ENCODE measurements around the gene CYP2B6.
"Not testable (repeated sequence)": the region's sequence is repeated elsewhere in the genome, so short reads cannot be mapped to it uniquely, and the experiment has no call there.

Gene CYP2B6

DNA sequence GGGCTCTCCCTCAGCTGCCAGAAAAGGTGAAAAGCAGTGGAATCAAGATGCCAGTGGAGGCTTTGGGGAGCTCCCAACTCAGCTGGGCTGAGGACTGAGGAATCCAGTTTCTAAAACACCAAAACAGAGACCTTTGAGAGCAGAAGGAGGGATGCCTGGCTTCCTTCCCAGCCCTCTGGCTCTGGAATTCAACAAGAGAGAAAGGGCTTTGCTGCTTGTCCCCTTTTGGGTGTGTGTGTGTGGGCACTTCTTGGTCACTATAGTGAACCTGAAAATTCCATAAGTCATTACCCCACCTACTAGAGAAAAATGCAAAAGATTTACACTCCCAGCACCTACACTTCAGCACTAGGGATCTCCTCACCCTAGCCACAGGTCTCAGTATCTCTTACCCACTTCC lies 30.3 kb upstream of the CYP2B6 start:
- no peaks in the 10 kb centered on the region for H3K79me2 ChIP-seq (ENCODE audit: insufficient read depth, low read length)
- no peaks in the 10 kb centered on the region for H3K9me3 ChIP-seq (ENCODE audit: low read length)
- H3K9me2 ChIP-seq (ENCODE audit: low read depth, low read length): no peaks in the 10 kb centered on the region
- H3K36me3 ChIP-seq (ENCODE audit: insufficient read depth, low read length): no peaks in the 10 kb centered on the region
- TF ChIP-seq, protein P1, sequence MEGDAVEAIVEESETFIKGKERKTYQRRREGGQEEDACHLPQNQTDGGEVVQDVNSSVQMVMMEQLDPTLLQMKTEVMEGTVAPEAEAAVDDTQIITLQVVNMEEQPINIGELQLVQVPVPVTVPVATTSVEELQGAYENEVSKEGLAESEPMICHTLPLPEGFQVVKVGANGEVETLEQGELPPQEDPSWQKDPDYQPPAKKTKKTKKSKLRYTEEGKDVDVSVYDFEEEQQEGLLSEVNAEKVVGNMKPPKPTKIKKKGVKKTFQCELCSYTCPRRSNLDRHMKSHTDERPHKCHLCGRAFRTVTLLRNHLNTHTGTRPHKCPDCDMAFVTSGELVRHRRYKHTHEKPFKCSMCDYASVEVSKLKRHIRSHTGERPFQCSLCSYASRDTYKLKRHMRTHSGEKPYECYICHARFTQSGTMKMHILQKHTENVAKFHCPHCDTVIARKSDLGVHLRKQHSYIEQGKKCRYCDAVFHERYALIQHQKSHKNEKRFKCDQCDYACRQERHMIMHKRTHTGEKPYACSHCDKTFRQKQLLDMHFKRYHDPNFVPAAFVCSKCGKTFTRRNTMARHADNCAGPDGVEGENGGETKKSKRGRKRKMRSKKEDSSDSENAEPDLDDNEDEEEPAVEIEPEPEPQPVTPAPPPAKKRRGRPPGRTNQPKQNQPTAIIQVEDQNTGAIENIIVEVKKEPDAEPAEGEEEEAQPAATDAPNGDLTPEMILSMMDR (IDR thresholded peaks at IDR 0.05; ENCODE audit: low read length): no peak
- no peak for TF ChIP-seq EZH2 (IDR thresholded peaks at IDR 0.05; ENCODE audit: borderline replicate concordance, low read length)
- no peak overlapping the region for H3K9ac ChIP-seq (ENCODE audit: low read length)
- no peak overlapping the region for H3K4me3 ChIP-seq (ENCODE audit: low read depth, low read length, poor library complexity, severe bottlenecking)
- no peaks in the 10 kb centered on the region for H3F3A ChIP-seq (ENCODE audit: insufficient read depth, low read length)
- no peaks in the 10 kb centered on the region for H3K4me1 ChIP-seq (ENCODE audit: insufficient read depth, low read length, severe bottlenecking)
- no peak overlapping the region for H3K27ac ChIP-seq (ENCODE audit: low read depth, low read length, poor library complexity, severe bottlenecking)
- H4K20me1 ChIP-seq (ENCODE audit: insufficient read depth, low read length): no peaks in the 10 kb centered on the region
- H3K4me2 ChIP-seq (ENCODE audit: low read length): no peak overlapping the region
- H2AFZ ChIP-seq (ENCODE audit: low read length): no peak overlapping the region
- H3K27me3 ChIP-seq (ENCODE audit: insufficient read depth, low read length): no peaks in the 10 kb centered on the region

DNA sequence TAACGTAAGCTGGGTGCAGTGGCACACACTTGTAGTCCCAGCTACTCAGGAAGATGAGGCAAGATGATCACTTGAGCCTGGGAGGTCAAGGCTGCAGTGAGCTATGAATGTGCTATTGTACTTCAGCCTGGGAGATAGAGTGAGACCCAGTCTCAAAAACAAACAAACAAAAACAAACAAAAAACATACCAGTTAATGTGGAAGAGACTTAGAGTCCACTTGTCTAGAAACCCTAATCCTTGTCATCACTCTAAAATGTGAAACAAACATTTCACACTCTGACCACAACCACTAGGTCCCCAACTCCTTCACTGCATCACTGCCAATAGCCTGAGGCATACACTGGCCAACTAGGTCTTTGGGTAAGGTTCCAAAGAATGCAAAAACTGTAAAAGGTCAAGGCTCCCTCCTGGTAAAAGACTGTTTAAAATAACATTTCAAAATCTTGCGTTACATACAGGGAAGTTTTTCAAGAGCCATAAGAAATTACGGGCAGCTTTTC lies 28.6 kb upstream of the CYP2B6 start:
- Histone ChIP-seq H3K4me3 (ENCODE audit: low read depth, low read length, poor library complexity, severe bottlenecking) (no peak overlapping the region), H4K20me1 (ENCODE audit: insufficient read depth, low read length) (no peaks in the 10 kb centered on the region), H3K4me1 (ENCODE audit: insufficient read depth, low read length, severe bottlenecking) (no peaks in the 10 kb centered on the region), H3K36me3 (ENCODE audit: insufficient read depth, low read length) (no peaks in the 10 kb centered on the region), H3K9me3 (ENCODE audit: low read length) (no peaks in the 10 kb centered on the region), H2AFZ (ENCODE audit: low read length) (no peak overlapping the region), H3K4me2 (ENCODE audit: low read length) (no peak overlapping the region), H3K9me2 (ENCODE audit: low read depth, low read length) (no peaks in the 10 kb centered on the region), H3K79me2 (ENCODE audit: insufficient read depth, low read length) (no peaks in the 10 kb centered on the region), H3F3A (ENCODE audit: insufficient read depth, low read length) (no peaks in the 10 kb centered on the region), H3K9ac (ENCODE audit: low read length) (no peak overlapping the region), H3K27me3 (ENCODE audit: insufficient read depth, low read length) (no peaks in the 10 kb centered on the region), H3K27ac (ENCODE audit: low read depth, low read length, poor library complexity, severe bottlenecking) (no peak overlapping the region)
- TF ChIP-seq, protein P1 (IDR thresholded peaks at IDR 0.05; ENCODE audit: low read length): no peak
- TF ChIP-seq EZH2 (IDR thresholded peaks at IDR 0.05; ENCODE audit: borderline replicate concordance, low read length): no peak

DNA sequence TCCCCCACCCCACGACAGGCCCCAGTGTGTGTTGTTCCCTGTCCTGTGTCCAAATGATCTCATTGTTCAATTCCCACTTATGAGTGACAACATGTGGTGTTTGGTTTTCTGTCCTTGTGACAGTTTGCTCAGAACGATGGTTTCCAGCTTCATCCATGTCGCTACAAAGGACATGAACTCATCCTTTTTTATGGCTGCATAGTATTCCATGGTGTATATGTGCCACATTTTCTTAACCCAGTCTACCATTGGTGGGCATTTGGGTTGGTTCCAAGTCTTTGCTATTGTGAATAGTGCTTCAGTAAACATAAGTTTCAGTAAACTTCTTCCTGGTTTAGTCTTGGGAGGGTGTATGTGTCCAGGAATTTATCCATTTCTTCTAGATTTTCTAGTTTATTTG lies 26.7 kb upstream of the CYP2B6 start:
- H3K79me2 ChIP-seq (ENCODE audit: insufficient read depth, low read length); H3K4me2 ChIP-seq (ENCODE audit: low read length); H3K27ac ChIP-seq (ENCODE audit: low read depth, low read length, poor library complexity, severe bottlenecking); H4K20me1 ChIP-seq (ENCODE audit: insufficient read depth, low read length); H3F3A ChIP-seq (ENCODE audit: insufficient read depth, low read length); H3K9me3 ChIP-seq (ENCODE audit: low read length); H2AFZ ChIP-seq (ENCODE audit: low read length); H3K36me3 ChIP-seq (ENCODE audit: insufficient read depth, low read length); H3K9ac ChIP-seq (ENCODE audit: low read length); H3K4me1 ChIP-seq (ENCODE audit: insufficient read depth, low read length, severe bottlenecking); H3K9me2 ChIP-seq (ENCODE audit: low read depth, low read length); H3K27me3 ChIP-seq (ENCODE audit: insufficient read depth, low read length); H3K4me3 ChIP-seq (ENCODE audit: low read depth, low read length, poor library complexity, severe bottlenecking): not testable (repeated sequence)

DNA sequence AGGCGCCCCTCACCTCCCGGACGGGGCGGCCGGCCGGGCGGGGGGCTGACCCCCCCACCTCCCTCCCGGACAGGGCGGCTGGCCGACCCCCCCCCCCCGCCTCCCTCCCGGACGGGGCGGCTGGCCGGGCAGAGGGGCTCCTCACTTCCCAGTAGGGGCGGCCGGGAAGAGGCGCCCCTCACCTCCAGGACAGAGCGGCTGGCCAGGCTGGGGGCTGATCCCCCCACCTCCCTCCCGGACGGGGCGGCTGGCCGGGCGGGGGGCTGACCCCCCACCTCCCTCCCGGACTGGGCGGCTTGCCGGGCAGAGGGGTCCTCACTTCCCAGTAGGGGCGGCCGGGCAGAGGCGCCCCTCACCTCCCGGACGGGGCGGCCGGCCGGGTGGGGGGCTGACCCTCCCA lies 25.7 kb upstream of the CYP2B6 start:
- H3K27me3 ChIP-seq (ENCODE audit: insufficient read depth, low read length); H3K9me3 ChIP-seq (ENCODE audit: low read length); H3K4me2 ChIP-seq (ENCODE audit: low read length); H2AFZ ChIP-seq (ENCODE audit: low read length); H3F3A ChIP-seq (ENCODE audit: insufficient read depth, low read length); H3K4me1 ChIP-seq (ENCODE audit: insufficient read depth, low read length, severe bottlenecking); H3K9me2 ChIP-seq (ENCODE audit: low read depth, low read length); H3K4me3 ChIP-seq (ENCODE audit: low read depth, low read length, poor library complexity, severe bottlenecking); H4K20me1 ChIP-seq (ENCODE audit: insufficient read depth, low read length); H3K9ac ChIP-seq (ENCODE audit: low read length); H3K79me2 ChIP-seq (ENCODE audit: insufficient read depth, low read length); H3K27ac ChIP-seq (ENCODE audit: low read depth, low read length, poor library complexity, severe bottlenecking); H3K36me3 ChIP-seq (ENCODE audit: insufficient read depth, low read length): not testable (repeated sequence)

DNA sequence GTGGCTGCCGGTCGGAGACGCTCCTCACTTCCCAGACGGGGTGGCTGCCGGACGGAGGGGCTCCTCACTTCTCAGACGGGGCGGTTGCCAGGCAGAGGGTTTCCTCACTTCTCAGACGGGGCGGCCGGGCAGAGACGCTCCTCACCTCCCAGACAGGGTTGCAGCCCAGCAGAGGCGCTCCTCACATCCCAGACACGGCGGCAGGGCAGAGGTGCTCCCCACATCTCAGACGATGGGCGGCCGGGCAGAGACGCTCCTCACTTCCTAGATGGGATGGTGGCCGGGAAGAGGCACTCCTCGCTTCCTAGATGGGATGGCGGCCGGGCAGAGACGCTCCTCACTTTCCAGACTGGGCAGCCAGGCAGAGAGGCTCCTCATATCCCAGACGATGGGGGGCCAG lies 24.5 kb upstream of the CYP2B6 start:
- H3K4me1 ChIP-seq (ENCODE audit: insufficient read depth, low read length, severe bottlenecking); H3K9me2 ChIP-seq (ENCODE audit: low read depth, low read length); H2AFZ ChIP-seq (ENCODE audit: low read length); H3K27me3 ChIP-seq (ENCODE audit: insufficient read depth, low read length); H3K4me2 ChIP-seq (ENCODE audit: low read length); H3K4me3 ChIP-seq (ENCODE audit: low read depth, low read length, poor library complexity, severe bottlenecking); H3F3A ChIP-seq (ENCODE audit: insufficient read depth, low read length); H3K9ac ChIP-seq (ENCODE audit: low read length); H4K20me1 ChIP-seq (ENCODE audit: insufficient read depth, low read length); H3K36me3 ChIP-seq (ENCODE audit: insufficient read depth, low read length); H3K27ac ChIP-seq (ENCODE audit: low read depth, low read length, poor library complexity, severe bottlenecking); H3K9me3 ChIP-seq (ENCODE audit: low read length); H3K79me2 ChIP-seq (ENCODE audit: insufficient read depth, low read length): not testable (repeated sequence)

DNA sequence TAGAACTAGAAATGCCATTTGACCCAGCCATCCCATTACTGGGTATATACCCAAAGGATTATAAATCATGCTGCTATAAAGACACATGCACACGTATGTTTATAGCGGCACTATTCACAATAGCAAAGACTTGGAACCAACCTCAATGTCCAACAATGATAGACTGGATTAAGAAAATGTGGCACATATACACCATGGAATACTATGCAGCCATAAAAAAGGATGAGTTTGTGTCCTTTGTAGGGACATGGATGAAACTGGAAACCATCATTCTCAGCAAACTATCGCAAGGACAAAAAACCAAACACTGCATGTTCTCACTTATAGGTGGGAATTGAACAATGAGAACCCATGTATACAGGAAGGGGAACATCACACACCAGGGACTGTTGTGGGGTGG lies 23.0 kb upstream of the CYP2B6 start:
- not testable (repeated sequence) for H3K4me3 ChIP-seq (ENCODE audit: low read depth, low read length, poor library complexity, severe bottlenecking); H2AFZ ChIP-seq (ENCODE audit: low read length); H3K9me2 ChIP-seq (ENCODE audit: low read depth, low read length); H3K27ac ChIP-seq (ENCODE audit: low read depth, low read length, poor library complexity, severe bottlenecking); H3K27me3 ChIP-seq (ENCODE audit: insufficient read depth, low read length); H3K4me1 ChIP-seq (ENCODE audit: insufficient read depth, low read length, severe bottlenecking); H3K9me3 ChIP-seq (ENCODE audit: low read length); H4K20me1 ChIP-seq (ENCODE audit: insufficient read depth, low read length); H3K79me2 ChIP-seq (ENCODE audit: insufficient read depth, low read length); H3F3A ChIP-seq (ENCODE audit: insufficient read depth, low read length); H3K9ac ChIP-seq (ENCODE audit: low read length); H3K4me2 ChIP-seq (ENCODE audit: low read length); H3K36me3 ChIP-seq (ENCODE audit: insufficient read depth, low read length)
